B cell (primary cell): ENCODE results near the gene ABITRAM. TPM values are rescaled to one million over a fixed set of nuclear protein-coding genes. Genes with fewer than 3 reads are reported as not detected.
"Not testable (repeated sequence)": the region's sequence is repeated elsewhere in the genome, so short reads cannot be mapped to it uniquely, and the experiment has no call there.

Source experiments
- ATAC-seq: fragments of 200-7000 bp; cut with Tn5 transposase; one replicate; pipeline ENCODE4 v1.10.0; 2021; ENCODE audit warnings: low read depth, mild to moderate bottlenecking, moderate number of reproducible peaks, moderate library complexity
- CTCF ChIA-PET: fragments of 350-600 bp; sonication (Branson Sonifier 250); formaldehyde crosslinking; loops from one replicate; lab custom pipeline; 2021; ENCODE audit warnings: antibody characterized with exemption, inconsistent platforms; lab: Charles Lee
- POLR2A ChIA-PET: fragments of 350-600 bp; sonication (Branson Sonifier 250); formaldehyde crosslinking; loops from one replicate; lab custom pipeline; 2021; ENCODE audit warnings: antibody characterized with exemption; lab: Charles Lee
- DNase-seq: peaks from one replicate; pipeline ENCODE4 v3.0.0; 2013
- H2AFZ ChIP-seq: 2 replicates; pipeline ENCODE4 v1.6.1; 2012; ENCODE audit warnings: mild to moderate bottlenecking, low read depth, low read length; ENCODE audit not compliant: insufficient read depth, poor library complexity, severe bottlenecking
- H3K27ac ChIP-seq, 2 donors: 1 replicate in 1 of 2; 2 replicates in 1 of 2; pipeline ENCODE4 v1.5.1; 2012 to 2013; ENCODE audit warnings: low read length in 2 of 2, mild to moderate bottlenecking in 2 of 2, moderate library complexity in 1 of 2
- H3K27me3 ChIP-seq, 4 experiments: fragments of 200-600 bp in 1 of 4; sonication (generic) in 1 of 4; replicated peaks in 1 of 4; 1 replicate in 2 of 4; 2 replicates in 2 of 4; pipeline versions ENCODE4 v1.6.1 to v1.7.0; 2013 to 2016; ENCODE audit warnings: low read length in 3 of 4, mild to moderate bottlenecking in 2 of 4, mixed read lengths in 1 of 4, moderate library complexity in 1 of 4; ENCODE audit not compliant: insufficient read depth in 4 of 4, control insufficient read depth in 3 of 4; ENCODE audit errors: control extremely low read depth in 1 of 4
- H3K36me3 ChIP-seq, 2 experiments: replicated peaks in 1 of 2; 1 replicate in 1 of 2; 2 replicates in 1 of 2; pipeline versions ENCODE4 v1.6.1 to v1.7.1; 2013; ENCODE audit warnings: low read length in 1 of 2; ENCODE audit not compliant: insufficient read depth in 2 of 2, control insufficient read depth in 1 of 2; ENCODE audit errors: control extremely low read depth in 1 of 2, extremely low read depth in 1 of 2
- H3K4me1 ChIP-seq, 2 donors: fragments of 200-600 bp in 1 of 2; sonication (generic) in 1 of 2; 1 replicate in 1 of 2; 2 replicates in 1 of 2; pipeline versions ENCODE4 v1.5.1 to v1.6.1; 2013 to 2017; ENCODE audit warnings: low read length in 2 of 2; ENCODE audit not compliant: control insufficient read depth in 2 of 2, insufficient read depth in 2 of 2
- H3K4me2 ChIP-seq: replicated peaks from 2 replicates; pipeline ENCODE3; 2012; ENCODE audit warnings: mild to moderate bottlenecking, low read depth, low read length; ENCODE audit not compliant: poor library complexity, severe bottlenecking
- H3K4me3 ChIP-seq, 5 experiments: fragments of 200-600 bp in 1 of 5; sonication (generic) in 1 of 5; 1 replicate in 3 of 5; 2 replicates in 2 of 5; pipeline versions ENCODE4 v1.5.1 to v1.7.0; 2011 to 2016; ENCODE audit warnings: low read length in 4 of 5, mild to moderate bottlenecking in 4 of 5, low read depth in 2 of 5, control low read depth in 1 of 5, moderate library complexity in 1 of 5; ENCODE audit not compliant: insufficient read depth in 1 of 5; ENCODE audit errors: control extremely low read depth in 1 of 5, extremely low read depth in 1 of 5
- H3K79me2 ChIP-seq: fragments of 200-600 bp; sonication (generic); one replicate; pipeline ENCODE4 v1.6.0; 2016; ENCODE audit warnings: low read length; ENCODE audit not compliant: control insufficient read depth, insufficient read depth
- H3K9ac ChIP-seq: fragments of 200-600 bp; sonication (generic); 2 replicates; pipeline ENCODE4 v1.6.1; 2017; ENCODE audit warnings: mild to moderate bottlenecking, low read length, moderate library complexity
- H3K9me3 ChIP-seq, 3 donors: one replicate each; pipeline versions ENCODE4 v1.6.1 to v1.7.1; 2013; ENCODE audit warnings: low read length in 2 of 3; ENCODE audit not compliant: control insufficient read depth in 2 of 3, insufficient read depth in 1 of 3; ENCODE audit errors: control extremely low read depth in 1 of 3
- H4K20me1 ChIP-seq: 2 replicates; pipeline ENCODE4 v1.6.0; 2012; ENCODE audit warnings: mild to moderate bottlenecking, low read length; ENCODE audit not compliant: insufficient read depth, control insufficient read depth, poor library complexity, severe bottlenecking
- H3K27ac Mint-ChIP-seq: one replicate; pipeline ENCODE4 v1.8.0; 2021; ENCODE audit warnings: mixed read lengths
- H3K27me3 Mint-ChIP-seq: one replicate; pipeline ENCODE4 v1.8.0; 2021; ENCODE audit warnings: mixed read lengths
- H3K4me1 Mint-ChIP-seq: one replicate; pipeline ENCODE4 v1.8.0; 2021; ENCODE audit warnings: mixed read lengths
- H3K4me3 Mint-ChIP-seq: one replicate; pipeline ENCODE4 v1.8.0; 2021; ENCODE audit warnings: mixed read lengths
- H3K9me3 Mint-ChIP-seq: one replicate; pipeline ENCODE4 v1.8.0; 2022; ENCODE audit warnings: mixed read lengths; ENCODE audit not compliant: insufficient read depth
- CTCF ChIP-seq: fragments of 200-600 bp; IDR thresholded peaks from one replicate; pipeline ENCODE4 v1.8.0; 2022; ENCODE audit warnings: antibody characterized with exemption, mild to moderate bottlenecking
- EZH2 ChIP-seq: IDR thresholded peaks from 2 replicates; pipeline ENCODE4 v1.6.1; 2012; ENCODE audit warnings: borderline replicate concordance, low read depth, mild to moderate bottlenecking, moderate library complexity, low read length; ENCODE audit not compliant: insufficient read depth, poor library complexity, severe bottlenecking
- WGBS: methylation state at CpG from one replicate; pipeline ENCODE4 v1.1.5; 2013; ENCODE audit warnings: missing lambda C conversion rate; ENCODE audit not compliant: insufficient coverage; 5-methylcytosine and 5-hydroxymethylcytosine counted together
- intact Hi-C: fragments of 100-400 bp; cut with micrococcal nuclease; formaldehyde crosslinking; loops from one replicate; pipeline ENCODE4 v1.10.0; 2022
- polyA plus RNA-seq: library from polyadenylated mRNA; depleted of rRNA; stranded (reverse); fragments of >200 nt; gene quantifications from 2 replicates; pipeline ENCODE4 v1.2.3, GENCODE V29; 2012
- total RNA-seq, 2 donors: library from RNA; stranded (reverse); fragments of 120-200 nt in 1 of 2; gene quantifications; 1 replicate in 1 of 2; 2 replicates in 1 of 2; pipeline versions ENCODE4 v1.2.3 to v1.2.4, GENCODE V29; 2013 to 2022

ABITRAM gene
- total and polyA plus RNA-seq, 2 donors (not counting 1 experiment from before 2014, with no cell fraction given): 6.6 to 8.3 TPM

GRCh38 chr9:108967916-108968315 lies 33.7 kb downstream of the ABITRAM start:
- Mint-ChIP-seq H3K4me1 (no peaks in the 10 kb centered on the region), H3K9me3 (peaks cover 9% of the 10 kb centered on the region), H3K27ac (no peak overlapping the region), H3K4me3 (no peak overlapping the region), H3K27me3 (no peaks in the 10 kb centered on the region)
- Histone ChIP-seq H3K27ac (no peak overlapping the region), H3K9me3 (peaks cover 0 to 4% (median 3%) of the 10 kb centered on the region in 3 donors), H3K4me3 (no peak overlapping the region), H3K4me1 (no peaks in the 10 kb centered on the region), H3K9ac (no peak overlapping the region), H3K36me3 (peaks cover 0 to 1% of the 10 kb centered on the region in 2 experiments), H3K4me2 (no peak overlapping the region), H2AFZ (no peak overlapping the region), H3K27me3 (no peaks in the 10 kb centered on the region), H4K20me1 (no peaks in the 10 kb centered on the region), H3K79me2 (no peaks in the 10 kb centered on the region)
- no peak for ATAC-seq
- ChIA-PET POLR2A (interaction anchor here (0.6 kb wide), 1 partner anchor 18 kb away, joined by 3 read pairs; no protein-coding TSS in a partner anchor), CTCF (interaction anchor here (1.0 kb wide), 1 partner anchor 14 kb away, joined by 3 read pairs; no protein-coding TSS in a partner anchor)
- intact Hi-C loops: no loop called here
- no peak for TF ChIP-seq EZH2
- no peak for TF ChIP-seq CTCF
- no peak for DNase-seq

- H3K9me3 Mint-ChIP-seq, H3K4me3 ChIP-seq, H3K9ac ChIP-seq, H4K20me1 ChIP-seq, H2AFZ ChIP-seq, H3K27ac ChIP-seq, H3K4me1 Mint-ChIP-seq, H3K27ac Mint-ChIP-seq, H3K79me2 ChIP-seq, POLR2A ChIA-PET, H3K9me3 ChIP-seq, DNase-seq, H3K36me3 ChIP-seq, H3K4me2 ChIP-seq, intact Hi-C loops, H3K4me1 ChIP-seq, ATAC-seq, H3K27me3 ChIP-seq, H3K4me3 Mint-ChIP-seq, H3K27me3 Mint-ChIP-seq: not testable (repeated sequence)
- CTCF ChIA-PET: interaction anchor here (1.1 kb wide), 1 partner anchor 15 kb away, joined by 3 read pairs; no protein-coding TSS in a partner anchor
- no CpG with 5 or more reads among the region's 2 CpGs for WGBS
Observed at GRCh38 chr9:108971392-108971791, 37.2 kb downstream of the ABITRAM start.
